ENCODE measurements around the gene GGNBP2. TPM values are rescaled to one million over a fixed set of nuclear protein-coding genes. Genes with fewer than 3 reads are reported as not detected.
A peak's percentile ranks its signal among the peaks of the same experiment; 100 is the strongest.

The GGNBP2 gene
- polyA plus RNA-seq, 6 donors from 2014 or later = 45.5 to 86.3 (median 61.3) TPM

DNA sequence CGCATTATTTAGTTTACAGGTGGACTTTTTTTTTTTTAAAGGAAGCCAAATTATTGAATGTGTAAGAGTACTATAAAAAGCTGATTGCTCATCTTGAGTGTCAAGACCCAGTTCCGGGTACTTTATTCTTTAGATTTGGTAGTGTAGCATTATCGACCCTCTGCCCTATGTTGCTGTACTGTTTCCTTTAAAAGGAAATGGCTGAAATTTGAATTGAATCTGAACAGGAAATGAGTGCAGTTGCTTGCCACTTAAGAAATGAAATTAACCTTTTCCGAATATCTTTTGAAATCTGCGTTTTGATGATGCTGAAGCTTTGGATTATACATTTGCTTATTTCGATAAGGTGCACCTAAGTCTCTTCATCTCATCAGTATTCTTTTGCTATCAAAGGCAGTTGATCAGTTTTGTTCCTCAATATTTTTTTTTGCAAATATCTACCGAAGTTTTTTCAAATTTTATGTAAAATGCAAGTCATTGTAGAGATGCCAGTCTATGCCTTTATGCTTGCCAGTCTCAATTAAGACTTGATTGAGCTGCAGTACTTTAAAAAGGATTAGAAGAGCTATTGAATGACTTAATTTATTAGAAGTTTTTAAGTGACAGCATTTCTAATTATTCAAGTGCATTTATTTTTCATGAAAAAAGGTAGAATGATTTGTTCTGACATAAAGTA, 1.8 kb downstream of the GGNBP2 start:
- no peak for ATAC-seq (ENCODE audit: low read depth in 2 of 2)
- peak overlapping the region; percentile 72 to 100 (median 98) for H3K27ac Mint-ChIP-seq
- no peaks in the 10 kb centered on the region for H3K36me3 Mint-ChIP-seq
- peaks cover 27 to 67% (median 42%) of the 10 kb centered on the region in 3 donors for H3K4me1 Mint-ChIP-seq
- peak overlapping the region; percentile 84 to 98 (median 93) for H3K4me3 Mint-ChIP-seq
- H3K27me3 Mint-ChIP-seq = no peaks in the 10 kb centered on the region
- H3K9me3 Mint-ChIP-seq = no peaks in the 10 kb centered on the region
- no peak for DNase-seq

DNA sequence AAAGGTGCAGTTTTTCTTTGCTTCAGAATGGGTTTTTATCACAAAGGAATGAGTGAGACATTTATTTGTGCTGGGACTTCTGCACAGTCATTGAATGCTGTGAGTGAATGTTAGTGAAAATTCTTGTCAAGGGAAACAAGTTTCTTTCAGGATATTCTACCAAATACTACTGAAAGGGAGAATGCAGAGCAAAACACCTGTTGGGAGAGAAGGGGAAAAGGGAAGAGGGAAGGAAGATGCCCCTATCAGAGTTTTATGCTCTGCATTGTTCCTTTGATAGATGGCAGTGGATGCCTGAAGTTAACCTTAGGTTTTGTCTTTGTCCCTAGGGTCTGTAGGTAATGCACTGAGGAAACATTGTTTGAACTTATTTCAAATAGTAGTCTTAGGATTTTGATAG, 3.1 kb downstream of the GGNBP2 start:
- H3K36me3 Mint-ChIP-seq = no peaks in the 10 kb centered on the region
- no peaks in the 10 kb centered on the region for H3K27me3 Mint-ChIP-seq
- ATAC-seq (ENCODE audit: low read depth in 2 of 2) = no peak
- peaks cover 27 to 75% (median 45%) of the 10 kb centered on the region in 3 donors for H3K4me1 Mint-ChIP-seq
- H3K9me3 Mint-ChIP-seq = no peaks in the 10 kb centered on the region
- no peak for DNase-seq
- H3K27ac Mint-ChIP-seq = peak overlapping the region in 5 of 6 donors; percentile 25 to 72 (median 44)
- H3K4me3 Mint-ChIP-seq = peak overlapping the region in 2 of 8 donors; percentile 73 to 93

DNA sequence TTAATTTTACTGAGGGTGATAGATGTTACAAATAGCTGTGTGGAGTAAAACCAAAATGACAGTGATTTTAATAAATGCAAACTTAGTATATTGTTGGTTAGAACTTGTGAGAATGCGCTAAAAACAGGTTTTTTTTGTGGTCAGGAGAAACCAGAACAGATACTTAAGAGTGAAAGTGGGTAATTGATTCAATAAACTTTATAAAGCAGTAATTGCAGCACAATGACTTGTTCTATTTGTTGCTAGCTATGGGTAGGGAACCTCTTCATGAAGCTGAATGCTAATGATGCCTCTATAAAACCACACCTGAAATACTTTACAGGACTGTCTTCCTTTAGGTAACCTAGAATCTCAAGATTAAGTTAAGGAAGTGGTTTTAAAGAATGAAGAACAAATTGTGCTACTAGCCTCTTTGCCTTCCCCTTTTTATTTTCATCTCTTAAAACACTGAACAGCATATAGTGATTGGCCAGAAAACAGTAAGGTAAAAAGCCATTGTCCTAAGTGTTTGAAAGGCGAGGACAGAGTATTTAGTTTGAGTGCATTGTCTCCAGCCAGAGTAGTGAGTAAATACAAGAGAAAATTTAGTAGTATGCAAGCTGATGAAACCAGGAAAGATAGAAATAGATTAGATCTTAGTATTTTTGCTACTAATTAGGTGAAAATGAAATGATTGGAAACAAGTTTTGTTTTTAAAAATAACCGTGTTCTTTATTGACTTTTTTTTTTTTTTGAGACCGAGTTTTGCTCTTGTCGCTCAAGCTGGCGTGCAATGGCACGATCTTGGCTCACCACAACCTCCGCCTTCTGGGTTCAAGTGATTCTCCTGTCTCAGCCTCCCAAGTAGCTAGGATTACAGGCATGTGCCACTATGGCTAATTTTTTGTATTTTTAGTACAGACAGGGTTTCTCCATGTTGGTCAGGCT, 6.0 kb downstream of the GGNBP2 start:
- no peaks in the 10 kb centered on the region for H3K9me3 Mint-ChIP-seq
- H3K36me3 Mint-ChIP-seq = peaks cover 0 to 1% of the 10 kb centered on the region in 2 donors
- ATAC-seq (ENCODE audit: low read depth in 2 of 2) (peak; percentile 69 to 72), DNase-seq (peak; percentile 63)
- H3K27ac Mint-ChIP-seq = peak overlapping the region; percentile 62 to 92 (median 85)
- peak overlapping the region; percentile 42 to 76 (median 56) for H3K4me3 Mint-ChIP-seq
- no peaks in the 10 kb centered on the region for H3K27me3 Mint-ChIP-seq
- peaks cover 30 to 87% (median 53%) of the 10 kb centered on the region in 3 donors for H3K4me1 Mint-ChIP-seq

DNA sequence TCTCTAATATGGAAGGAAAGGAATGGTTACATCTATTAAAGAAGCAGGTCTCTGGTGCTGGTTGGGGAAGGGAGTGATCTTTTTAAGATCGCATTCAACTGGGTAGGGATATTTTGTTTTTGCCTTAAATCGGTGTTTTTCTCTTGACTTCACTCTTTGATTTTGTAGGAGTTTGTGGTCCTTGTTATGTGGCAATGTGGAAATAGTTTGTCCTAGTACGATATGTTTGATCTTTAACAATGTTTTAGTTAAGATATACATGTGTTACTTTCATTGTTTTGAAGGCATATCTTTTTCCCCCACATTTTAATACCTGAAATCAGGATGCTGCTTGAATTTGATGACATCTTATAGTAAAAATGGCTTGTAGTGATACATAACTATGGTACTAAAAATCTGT, 8.7 kb downstream of the GGNBP2 start:
- ATAC-seq (ENCODE audit: low read depth in 2 of 2) = no peak
- peaks cover 36 to 74% (median 50%) of the 10 kb centered on the region in 3 donors for H3K4me1 Mint-ChIP-seq
- no peaks in the 10 kb centered on the region for H3K9me3 Mint-ChIP-seq
- peak overlapping the region in 3 of 6 donors; percentile 8 to 81 (median 35) for H3K27ac Mint-ChIP-seq
- no peak for DNase-seq
- H3K27me3 Mint-ChIP-seq = no peaks in the 10 kb centered on the region
- peaks cover 11 to 14% of the 10 kb centered on the region in 2 donors for H3K36me3 Mint-ChIP-seq
- H3K4me3 Mint-ChIP-seq = no peak overlapping the region

DNA sequence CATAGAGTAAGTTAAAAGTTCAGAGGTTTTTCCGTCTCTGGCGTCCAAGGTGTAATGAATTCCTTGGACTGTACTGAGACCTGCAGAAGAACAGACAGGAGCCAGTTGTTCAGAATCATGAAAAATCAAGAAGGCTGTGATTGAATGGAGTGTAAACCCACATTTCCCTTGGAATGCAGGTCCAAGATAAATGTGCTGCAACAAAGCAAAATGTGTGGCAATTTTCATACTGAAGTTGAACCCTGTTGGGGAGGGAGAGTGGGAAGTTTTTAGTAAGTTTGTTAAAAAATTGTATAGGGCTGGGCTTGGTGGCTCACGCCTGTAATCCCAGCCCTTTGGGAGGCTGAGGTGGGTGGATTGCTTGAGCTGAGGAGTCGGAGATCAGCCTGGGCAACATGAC, 21.4 kb downstream of the GGNBP2 start:
- H3K36me3 Mint-ChIP-seq = peaks cover 11 to 15% of the 10 kb centered on the region in 2 donors

DNA sequence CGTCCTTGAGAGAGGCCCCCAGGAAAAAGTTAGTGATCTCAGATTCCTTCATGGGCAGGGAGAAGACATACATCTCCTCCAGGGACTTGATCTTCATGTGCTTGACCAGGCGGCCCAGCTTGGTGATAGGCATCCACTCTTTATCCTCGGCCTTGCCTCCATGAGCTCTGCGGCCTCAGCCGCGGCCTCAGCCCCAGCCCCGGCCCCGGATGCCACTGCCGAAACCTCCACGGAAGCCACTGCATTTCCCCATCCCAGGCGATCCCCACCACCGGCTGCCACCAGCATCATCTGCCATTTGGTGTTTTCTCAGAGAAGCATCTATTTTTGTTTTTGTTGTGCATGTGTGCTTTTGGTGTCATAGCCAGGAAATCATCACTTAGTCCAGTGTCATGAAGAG, 30.3 kb downstream of the GGNBP2 start:
- peaks cover 0 to 13% of the 10 kb centered on the region in 2 donors for H3K36me3 Mint-ChIP-seq
- no peak overlapping the region for H3K27ac Mint-ChIP-seq
- no peak overlapping the region for H3K4me3 Mint-ChIP-seq
- peaks cover 3 to 16% (median 15%) of the 10 kb centered on the region in 3 donors for H3K4me1 Mint-ChIP-seq
- ATAC-seq (ENCODE audit: low read depth in 2 of 2) (no peak), DNase-seq (no peak)
- H3K27me3 Mint-ChIP-seq = no peaks in the 10 kb centered on the region
- H3K9me3 Mint-ChIP-seq = no peaks in the 10 kb centered on the region

More for the DNA sequence above, 21.4 kb downstream of the GGNBP2 start:
- no peaks in the 10 kb centered on the region for H3K9me3 Mint-ChIP-seq
- H3K4me1 Mint-ChIP-seq = peaks cover 8 to 21% (median 16%) of the 10 kb centered on the region in 3 donors
- no peak for ATAC-seq (ENCODE audit: low read depth in 2 of 2)
- no peak overlapping the region for H3K4me3 Mint-ChIP-seq
- no peak for DNase-seq
- H3K27me3 Mint-ChIP-seq = no peaks in the 10 kb centered on the region
- peak overlapping the region in 1 of 6 donors; percentile 71 for H3K27ac Mint-ChIP-seq

DNA sequence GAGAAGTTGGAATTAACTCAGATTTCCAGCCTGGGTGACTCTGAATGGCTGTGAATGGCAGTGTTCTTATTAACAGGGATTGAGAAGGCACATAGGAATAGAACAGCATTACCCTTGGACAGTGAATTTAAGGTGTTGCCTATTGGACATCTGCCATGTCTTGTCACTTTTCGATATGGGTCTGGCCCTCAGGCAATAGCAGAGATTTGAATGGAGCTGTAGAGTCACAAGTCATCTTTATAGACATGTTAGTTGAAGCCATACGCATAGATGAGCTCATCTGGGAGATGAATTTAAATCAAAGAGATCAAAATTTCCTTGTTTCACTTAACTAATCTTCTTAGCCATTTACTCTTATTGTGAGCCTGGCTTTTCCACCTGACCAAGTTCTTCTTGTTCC, 32.1 kb downstream of the GGNBP2 start:
- Mint-ChIP-seq H3K27ac (peak overlapping the region in 1 of 6 donors; percentile 5), H3K9me3 (no peaks in the 10 kb centered on the region), H3K4me3 (no peak overlapping the region), H3K27me3 (no peaks in the 10 kb centered on the region), H3K36me3 (peaks cover 8 to 18% of the 10 kb centered on the region in 2 donors), H3K4me1 (peaks cover 3 to 19% (median 16%) of the 10 kb centered on the region in 3 donors)
- no peak for ATAC-seq (ENCODE audit: low read depth in 2 of 2)
- no peak for DNase-seq

DNA sequence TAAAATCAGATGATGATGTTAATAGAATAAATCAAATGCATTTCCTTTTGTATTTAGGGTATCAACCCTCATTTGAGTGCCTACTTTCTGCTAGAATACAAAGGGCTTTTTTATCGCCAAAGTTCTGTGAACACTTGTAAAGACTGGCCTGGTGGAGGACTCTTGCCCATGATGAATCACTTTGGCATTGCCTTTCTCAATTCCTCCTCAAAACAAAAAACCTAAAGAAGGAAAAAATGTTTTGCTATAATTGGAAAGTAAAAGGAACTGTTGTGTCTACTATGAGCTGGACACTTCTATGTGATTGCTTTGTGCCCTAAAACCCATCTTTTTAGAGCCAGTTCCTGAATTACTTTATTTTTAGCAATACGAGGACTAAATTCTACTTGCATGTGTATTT, 34.0 kb downstream of the GGNBP2 start:
- Mint-ChIP-seq H3K27me3 (no peaks in the 10 kb centered on the region), H3K9me3 (no peaks in the 10 kb centered on the region), H3K27ac (no peak overlapping the region), H3K4me3 (no peak overlapping the region), H3K4me1 (peaks cover 0 to 11% (median 6%) of the 10 kb centered on the region in 3 donors), H3K36me3 (peaks cover 8 to 11% of the 10 kb centered on the region in 2 donors)
- DNase-seq (no peak), ATAC-seq (ENCODE audit: low read depth in 2 of 2) (no peak)

DNA sequence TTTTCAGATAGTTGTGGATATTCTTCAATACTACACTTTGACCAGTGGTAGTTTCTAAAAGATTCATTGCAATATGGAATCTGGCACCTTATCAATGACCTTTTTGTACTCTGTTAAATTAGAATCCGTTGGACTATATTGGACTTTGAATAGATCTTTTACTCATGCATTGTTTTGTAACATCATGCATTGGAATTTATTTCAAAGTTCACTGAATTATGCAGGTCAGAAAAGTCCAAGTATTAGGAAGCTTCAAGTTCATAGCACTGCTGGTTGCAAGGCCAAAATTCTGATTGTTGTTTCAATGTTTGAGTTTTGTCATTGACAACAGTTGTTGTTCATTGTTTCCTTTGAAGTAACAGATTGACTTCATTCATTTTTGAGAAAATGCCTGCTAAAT, 39.1 kb downstream of the GGNBP2 start:
- Mint-ChIP-seq H3K36me3 (peaks cover 8 to 21% of the 10 kb centered on the region in 2 donors), H3K27ac (no peak overlapping the region), H3K9me3 (no peaks in the 10 kb centered on the region), H3K27me3 (no peaks in the 10 kb centered on the region), H3K4me1 (peaks cover 0 to 4% (median 0%) of the 10 kb centered on the region in 3 donors), H3K4me3 (no peak overlapping the region)
- no peak for ATAC-seq (ENCODE audit: low read depth in 2 of 2)
- DNase-seq = no peak

DNA sequence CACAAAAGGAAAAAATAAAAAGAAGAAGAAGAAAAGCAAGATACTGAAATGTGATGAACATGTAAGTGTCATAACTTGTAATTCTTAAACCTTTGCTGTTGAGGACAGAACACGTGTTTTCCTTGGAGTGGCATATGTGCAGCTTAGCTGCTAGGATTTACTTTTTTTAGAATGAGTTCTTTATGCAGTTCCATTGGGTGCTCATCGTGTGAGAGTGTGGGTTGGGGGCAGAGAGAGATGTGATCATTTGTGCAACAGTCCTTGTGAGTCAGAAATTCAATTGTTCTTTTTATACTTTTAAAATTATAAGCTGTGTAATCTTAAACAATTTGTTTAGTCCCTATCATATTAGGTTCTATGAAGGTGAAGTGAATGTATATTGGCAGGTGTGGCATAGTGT, 41.4 kb downstream of the GGNBP2 start:
- H3K4me3 Mint-ChIP-seq = peak overlapping the region in 1 of 8 donors; percentile 35
- H3K4me1 Mint-ChIP-seq = peaks cover 3 to 5% (median 4%) of the 10 kb centered on the region in 3 donors
- no peaks in the 10 kb centered on the region for H3K27me3 Mint-ChIP-seq
- H3K9me3 Mint-ChIP-seq = no peaks in the 10 kb centered on the region
- DNase-seq = no peak
- H3K27ac Mint-ChIP-seq = peak overlapping the region in 1 of 6 donors; percentile 33
- peaks cover 5 to 13% of the 10 kb centered on the region in 2 donors for H3K36me3 Mint-ChIP-seq
- no peak for ATAC-seq (ENCODE audit: low read depth in 2 of 2)

DNA sequence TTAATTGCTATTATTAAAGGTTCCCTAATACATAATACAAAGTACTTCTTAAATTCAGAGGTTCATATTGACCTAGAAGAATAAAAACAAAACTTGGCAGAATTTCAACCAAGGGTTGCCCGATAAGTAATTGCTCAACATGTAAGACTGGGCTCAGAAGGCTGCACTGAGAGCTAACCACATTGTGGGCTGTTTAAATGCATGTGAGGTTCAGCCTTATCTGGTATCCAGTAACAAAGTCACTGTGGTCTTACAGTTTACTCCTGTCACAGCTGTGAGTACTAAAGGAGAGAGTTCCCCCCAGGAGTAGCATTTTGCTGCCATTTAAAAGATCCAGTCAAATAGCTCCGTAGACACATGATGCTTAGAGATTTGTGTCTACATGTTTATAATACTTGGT, 45.4 kb downstream of the GGNBP2 start:
- no peak for DNase-seq
- no peak for ATAC-seq (ENCODE audit: low read depth in 2 of 2)
- no peaks in the 10 kb centered on the region for H3K27me3 Mint-ChIP-seq
- peak overlapping the region in 2 of 8 donors; percentile 83 to 87 for H3K4me3 Mint-ChIP-seq
- H3K36me3 Mint-ChIP-seq = peaks cover 0 to 10% of the 10 kb centered on the region in 2 donors
- H3K4me1 Mint-ChIP-seq = peaks cover 16 to 22% (median 17%) of the 10 kb centered on the region in 3 donors
- H3K9me3 Mint-ChIP-seq = no peaks in the 10 kb centered on the region
- no peak overlapping the region for H3K27ac Mint-ChIP-seq

DNA sequence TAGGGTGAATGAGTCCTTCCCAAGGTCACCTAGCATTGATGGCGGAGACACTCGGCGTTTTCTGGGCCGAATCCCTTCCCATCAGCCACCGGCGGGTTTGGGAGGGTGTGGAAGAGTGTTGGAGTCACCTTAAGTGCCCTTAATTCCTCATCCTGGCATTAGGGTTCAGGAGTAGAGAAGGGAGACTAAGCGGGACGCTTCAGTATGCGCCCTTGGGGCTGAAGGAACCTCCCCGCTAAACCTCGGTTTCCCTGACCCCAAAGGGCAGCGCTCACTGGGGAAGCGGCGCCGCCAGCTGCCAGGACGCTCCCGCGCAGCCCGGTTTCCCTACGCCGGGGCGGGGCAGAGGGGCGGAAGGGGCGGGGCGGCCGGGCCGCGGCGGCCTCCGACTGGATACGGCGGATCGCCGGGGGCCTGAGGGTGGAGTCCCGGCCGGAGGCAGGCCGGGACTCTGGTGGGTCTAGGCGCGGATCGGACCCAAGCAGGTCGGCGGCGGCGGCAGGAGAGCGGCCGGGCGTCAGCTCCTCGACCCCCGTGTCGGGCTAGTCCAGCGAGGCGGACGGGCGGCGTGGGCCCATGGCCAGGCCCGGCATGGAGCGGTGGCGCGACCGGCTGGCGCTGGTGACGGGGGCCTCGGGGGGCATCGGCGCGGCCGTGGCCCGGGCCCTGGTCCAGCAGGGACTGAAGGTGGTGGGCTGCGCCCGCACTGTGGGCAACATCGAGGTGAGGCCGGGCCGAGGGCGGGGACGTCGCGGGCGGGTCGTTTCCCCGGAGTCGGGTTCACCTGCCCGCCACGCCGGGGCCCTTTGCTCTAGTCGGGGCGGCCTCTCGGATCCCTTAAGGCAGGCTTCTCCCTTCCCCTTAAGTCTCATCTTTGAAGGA, 47.0 kb downstream of the GGNBP2 start, which contains the start of gene DHRS11:
Gene DHRS11, plus strand, starts transcription at position 446 of the 882 bp plus-strand sequence. Its CDS starts 131 bp downstream, at position 577.
- Mint-ChIP-seq H3K27ac (peak within 1 kb of the TSS; percentile 3 to 93 (median 87)), H3K9me3 (no peaks in the 10 kb centered on the region), H3K36me3 (peaks cover 0 to 3% of the 10 kb centered on the region in 2 donors), H3K4me3 (peak within 1 kb of the TSS; percentile 63 to 93 (median 86)), H3K4me1 (peaks cover 17 to 22% (median 22%) of the 10 kb centered on the region in 3 donors), H3K27me3 (no peaks in the 10 kb centered on the region)
- peak; percentile 62 for DNase-seq
- ATAC-seq (ENCODE audit: low read depth in 2 of 2) = peak; percentile 91 to 92
